ENCODE measurements around the gene HMCN2.

Gene HMCN2

GRCh38 chr9:130265431-130266235, at the start of gene HMCN2:
Gene HMCN2 (plus strand): TSS chr9:130265760. CDS start chr9:130265879, 119 bp downstream.
- H3K4me3 ChIP-seq (ENCODE audit: low read depth, low read length) = no peak within 1 kb of the TSS
- TF ChIP-seq CTCF (IDR thresholded peaks at IDR 0.05; ENCODE audit: borderline replicate concordance, insufficient read depth, low read depth, low read length) = no peak

- no peak overlapping the region for H3K4me3 ChIP-seq (ENCODE audit: low read depth, low read length)
- no peak for TF ChIP-seq CTCF (IDR thresholded peaks at IDR 0.05; ENCODE audit: borderline replicate concordance, insufficient read depth, low read depth, low read length)
These were observed 47.7 kb upstream of the HMCN2 start for GRCh38 chr9:130217838-130218237.

GRCh38 chr9:130219661-130220096, 45.9 kb upstream of the HMCN2 start:
- TF ChIP-seq CTCF (IDR thresholded peaks at IDR 0.05; ENCODE audit: borderline replicate concordance, insufficient read depth, low read depth, low read length) = no peak
- no peak overlapping the region for H3K4me3 ChIP-seq (ENCODE audit: low read depth, low read length)

GRCh38 chr9:130220352-130220751, 45.2 kb upstream of the HMCN2 start:
- TF ChIP-seq CTCF (IDR thresholded peaks at IDR 0.05; ENCODE audit: borderline replicate concordance, insufficient read depth, low read depth, low read length) = no peak
- H3K4me3 ChIP-seq (ENCODE audit: low read depth, low read length) = no peak overlapping the region

- no peak overlapping the region for H3K4me3 ChIP-seq (ENCODE audit: low read depth, low read length)
- TF ChIP-seq CTCF (IDR thresholded peaks at IDR 0.05; ENCODE audit: borderline replicate concordance, insufficient read depth, low read depth, low read length) = no peak
These were observed 42.7 kb upstream of the HMCN2 start for GRCh38 chr9:130222833-130223232.

GRCh38 chr9:130225071-130225470, 40.5 kb upstream of the HMCN2 start:
- no peak for TF ChIP-seq CTCF (IDR thresholded peaks at IDR 0.05; ENCODE audit: borderline replicate concordance, insufficient read depth, low read depth, low read length)
- no peak overlapping the region for H3K4me3 ChIP-seq (ENCODE audit: low read depth, low read length)

- no peak overlapping the region for H3K4me3 ChIP-seq (ENCODE audit: low read depth, low read length)
- TF ChIP-seq CTCF (IDR thresholded peaks at IDR 0.05; ENCODE audit: borderline replicate concordance, insufficient read depth, low read depth, low read length) = no peak
These were observed 40.0 kb upstream of the HMCN2 start for GRCh38 chr9:130225586-130225985.

All from GM12875 (cell line).